ENCODE data around the gene ZNF609.
"Not testable (repeated sequence)": the region's sequence is repeated elsewhere in the genome, so short reads cannot be mapped to it uniquely, and the experiment has no call there.

ZNF609 gene

GRCh38 chr15:64630396-64631107 lies 170.2 kb downstream of the ZNF609 start:
- DNase-seq = no peak

- DNase-seq = not testable (repeated sequence)
Observed at GRCh38 chr15:64632639-64633038, 172.3 kb downstream of the ZNF609 start.

GRCh38 chr15:64633332-64633731 lies 173.0 kb downstream of the ZNF609 start:
- DNase-seq = no peak

- no peak for DNase-seq
Observed at GRCh38 chr15:64634027-64634426, 173.6 kb downstream of the ZNF609 start.

- DNase-seq = no peak
Observed at GRCh38 chr15:64634576-64635498, 174.5 kb downstream of the ZNF609 start.

- DNase-seq = no peak
Observed at GRCh38 chr15:64635499-64636495, 175.4 kb downstream of the ZNF609 start.

GRCh38 chr15:64636556-64636955 lies 176.2 kb downstream of the ZNF609 start:
- no peak for DNase-seq

- no peak for DNase-seq
Observed at GRCh38 chr15:64637412-64637811, 177.0 kb downstream of the ZNF609 start.

- DNase-seq = not testable (repeated sequence)
Observed at GRCh38 chr15:64639744-64640143, 179.4 kb downstream of the ZNF609 start.

- no peak for DNase-seq
Observed at GRCh38 chr15:64640146-64640871, 179.9 kb downstream of the ZNF609 start.

GRCh38 chr15:64642875-64643274 lies 182.5 kb downstream of the ZNF609 start:
- DNase-seq = no peak

- DNase-seq = no peak
Observed at GRCh38 chr15:64643685-64644084, 183.3 kb downstream of the ZNF609 start.

GRCh38 chr15:64644811-64645210 lies 184.4 kb downstream of the ZNF609 start:
- not testable (repeated sequence) for DNase-seq

- DNase-seq = no peak
Observed at GRCh38 chr15:64645995-64646394, 185.6 kb downstream of the ZNF609 start.

- no peak for DNase-seq
Observed at GRCh38 chr15:64647367-64647766, 187.0 kb downstream of the ZNF609 start.

- DNase-seq = no peak
Observed at GRCh38 chr15:64650552-64650951, 190.2 kb downstream of the ZNF609 start.

- no peak for DNase-seq
Observed at GRCh38 chr15:64651601-64652191, 191.3 kb downstream of the ZNF609 start.

GRCh38 chr15:64653757-64654156 lies 193.4 kb downstream of the ZNF609 start:
- no peak for DNase-seq

GRCh38 chr15:64656508-64656907 lies 196.1 kb downstream of the ZNF609 start:
- DNase-seq = no peak

GRCh38 chr15:64665179-64665578 lies 204.8 kb downstream of the ZNF609 start:
- no peak for DNase-seq

GRCh38 chr15:64667736-64668161 lies 207.4 kb downstream of the ZNF609 start:
- no peak for DNase-seq

- DNase-seq = no peak
Observed at GRCh38 chr15:64673866-64674265, 213.5 kb downstream of the ZNF609 start.
